Limb (tissue), 2 donors: ENCODE data around the gene IL17RA.
"Not testable (repeated sequence)": the region's sequence is repeated elsewhere in the genome, so short reads cannot be mapped to it uniquely, and the experiment has no call there.

Experiments
- DNase-seq, 2 donors: peaks; one replicate each; pipeline ENCODE4 v3.0.0-alpha.2; 2016; ENCODE audit errors: extremely low spot score in 2 of 2

Gene IL17RA

DNA sequence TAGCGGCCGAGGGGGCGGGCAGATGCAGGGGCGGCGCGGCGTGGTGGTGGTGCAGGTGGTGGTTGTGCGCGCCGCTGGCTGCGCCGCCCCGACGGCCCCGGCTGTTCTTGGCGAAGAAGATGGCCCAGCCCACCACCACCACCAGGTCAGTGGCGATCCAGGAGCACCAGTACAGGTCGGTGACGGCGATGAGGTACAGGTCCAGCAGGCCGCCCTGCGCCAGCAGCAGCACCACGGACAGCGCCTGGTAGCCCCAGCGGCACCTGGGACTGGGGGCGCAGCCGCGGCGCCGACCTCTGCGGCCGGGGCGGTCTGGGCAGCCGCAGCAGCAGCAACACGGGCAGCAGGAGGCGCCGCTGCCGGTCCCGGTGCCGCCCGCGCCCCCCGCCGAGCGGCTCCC is 35.5 kb downstream of the IL17RA start:
- DNase-seq, result peak in 1 of 2 donors; percentile 77

DNA sequence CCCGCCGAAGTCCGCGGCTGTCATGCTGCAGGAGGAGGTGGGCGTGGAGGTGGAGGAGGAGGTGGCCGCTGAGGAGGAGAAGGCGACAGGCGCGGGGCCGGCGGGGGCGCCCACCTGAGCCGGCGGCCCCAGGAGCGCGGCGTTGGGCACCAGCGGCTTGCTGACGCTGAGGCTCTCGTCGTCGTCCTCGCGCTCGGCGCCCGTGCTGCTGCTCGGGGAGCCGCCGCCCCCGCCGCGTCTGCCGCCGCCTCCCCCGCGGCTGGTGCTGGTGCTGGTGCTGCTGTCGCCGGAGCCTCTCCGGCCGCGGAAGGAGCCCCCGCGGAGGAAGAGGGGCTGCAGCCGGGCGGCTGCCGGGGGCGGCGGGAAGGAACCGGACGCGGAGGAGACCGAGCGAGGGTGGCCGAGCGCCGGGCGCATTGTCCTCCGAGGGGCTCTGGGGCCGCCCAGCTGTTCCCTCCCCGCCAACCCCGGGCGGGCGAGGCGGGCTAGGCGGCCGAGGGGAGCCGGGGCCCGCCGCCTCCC is 36.0 kb downstream of the IL17RA start:
- DNase-seq, result peak in 1 of 2 donors; percentile 54

DNA sequence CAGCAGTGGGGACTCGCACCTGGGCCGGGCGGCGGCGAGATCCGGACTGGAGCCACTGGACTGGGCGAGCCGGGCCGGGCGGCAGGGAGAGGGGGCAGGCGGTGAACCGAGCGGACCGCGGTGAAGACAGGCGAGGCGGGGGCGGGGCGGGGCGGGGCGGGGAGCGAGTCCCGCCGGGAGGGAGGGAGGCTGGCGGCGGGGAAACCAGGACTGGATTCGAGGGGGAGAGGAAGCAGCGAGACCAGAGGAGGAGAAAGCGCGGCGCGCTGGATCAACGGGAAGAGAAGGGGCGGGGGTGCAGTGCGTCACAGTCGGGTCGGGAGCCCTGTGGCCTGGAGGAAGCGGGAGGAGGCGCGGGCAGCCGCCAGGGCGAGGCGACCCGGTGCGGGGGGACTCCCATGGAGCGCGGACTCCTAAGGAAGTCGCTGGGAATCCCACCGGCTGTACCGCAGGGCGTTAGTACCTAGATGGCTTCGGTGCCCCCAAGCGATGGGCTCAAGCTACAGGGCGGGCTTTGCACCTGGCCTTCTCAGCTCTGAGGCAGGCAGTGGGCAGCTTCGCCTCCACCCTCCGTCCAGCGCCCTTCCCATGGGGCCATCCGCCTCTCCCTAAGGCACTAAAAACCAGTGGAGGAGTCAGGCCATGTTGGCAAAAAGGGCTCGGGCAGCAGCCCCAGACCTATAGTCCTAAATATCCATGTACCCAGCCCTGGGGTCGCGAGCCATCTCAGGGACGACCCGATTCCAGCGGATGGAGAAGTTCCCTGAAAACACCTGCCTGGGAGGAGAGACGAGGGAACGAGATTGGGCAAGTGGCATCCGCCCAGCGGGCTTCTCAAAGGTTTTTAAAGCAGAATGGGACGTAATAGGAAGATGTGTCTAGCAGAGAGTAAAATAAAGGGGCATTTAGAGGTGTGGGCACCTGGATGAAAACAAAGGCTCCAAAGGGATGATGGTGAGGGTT is 36.7 kb downstream of the IL17RA start, which contains the start of gene TMEM121B:
Gene TMEM121B, minus strand, starts transcription at position 128 of the 963 bp plus-strand sequence. CDS start 233 bp downstream, outside the sequence.
- peak; percentile 51 to 86 for DNase-seq

DNA sequence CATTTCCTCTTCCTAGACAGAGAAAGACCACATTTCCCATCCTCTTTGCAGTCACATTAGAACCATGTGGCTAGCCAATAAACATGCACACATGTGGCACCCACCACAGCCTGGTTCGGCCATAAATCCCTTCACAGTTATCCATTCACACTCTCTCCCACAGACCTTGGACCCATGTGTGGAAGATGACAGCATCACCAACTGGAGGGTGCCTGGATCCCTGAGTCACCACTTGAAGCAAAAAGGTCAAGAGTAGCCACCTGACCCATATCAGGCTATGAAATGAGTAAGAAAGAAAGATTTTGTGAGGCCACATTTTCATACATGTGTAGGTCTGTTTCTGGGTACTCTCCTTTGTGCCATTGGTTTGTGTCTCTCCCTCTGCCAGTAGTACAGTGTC is 45.4 kb downstream of the IL17RA start:
- DNase-seq, result no peak

DNA sequence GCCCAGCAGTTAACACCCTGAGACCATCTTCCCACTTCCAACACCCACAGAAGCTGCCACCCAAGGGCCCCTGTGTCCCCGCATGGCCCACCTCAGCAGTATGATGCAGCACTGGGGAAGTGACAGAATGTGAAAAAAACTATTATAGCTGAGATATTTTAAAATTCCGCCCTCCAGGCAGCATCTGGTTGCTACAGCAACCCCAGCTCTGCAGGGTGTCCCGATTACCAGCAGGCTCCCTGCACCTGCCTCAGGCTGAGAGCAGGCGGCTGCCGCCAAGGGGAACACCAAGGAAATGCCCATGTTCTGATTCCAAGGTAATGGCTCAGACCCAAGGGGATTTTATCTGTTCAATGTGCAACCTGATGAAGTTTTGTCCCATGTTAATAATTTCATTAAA is 46.9 kb downstream of the IL17RA start:
- no peak for DNase-seq

DNA sequence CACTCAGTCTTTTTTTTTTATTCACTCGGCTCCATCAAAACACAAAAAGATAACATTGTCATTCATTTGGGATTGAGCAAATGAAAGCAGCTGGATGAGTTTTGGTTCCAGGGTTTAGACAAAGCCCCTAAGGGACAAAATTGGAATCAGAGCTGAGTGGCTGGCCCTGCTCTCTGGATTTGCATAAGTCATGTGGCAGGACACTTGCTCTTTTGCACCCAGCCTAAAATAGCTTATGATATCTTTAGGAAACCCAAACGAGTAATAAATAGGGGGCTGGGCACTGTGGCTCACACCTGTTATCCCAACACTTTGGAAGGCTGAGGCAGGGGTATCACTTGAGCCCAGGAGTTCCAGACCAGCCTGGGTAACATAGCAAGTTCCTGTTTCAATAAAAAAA is 47.3 kb downstream of the IL17RA start:
- DNase-seq, result no peak

DNA sequence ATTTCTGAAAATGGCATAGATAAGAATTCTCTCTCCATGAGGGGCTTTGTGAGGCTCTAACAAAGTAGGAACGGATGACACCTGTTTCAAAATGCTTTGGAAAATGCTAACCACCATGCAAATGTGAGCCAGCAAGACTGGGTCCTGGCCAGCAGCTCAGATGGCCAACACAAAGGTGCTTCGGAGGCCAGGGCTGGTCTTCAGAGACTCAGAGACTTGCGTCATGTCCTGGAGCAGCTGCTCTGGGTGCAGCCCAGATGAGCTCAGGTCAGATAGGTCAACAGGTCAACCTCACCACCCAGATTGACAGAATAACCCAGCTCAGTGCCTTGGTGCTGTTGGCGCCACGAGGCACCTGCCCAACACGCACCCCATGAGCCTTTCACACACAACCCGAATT is 48.3 kb downstream of the IL17RA start:
- DNase-seq, result no peak

DNA sequence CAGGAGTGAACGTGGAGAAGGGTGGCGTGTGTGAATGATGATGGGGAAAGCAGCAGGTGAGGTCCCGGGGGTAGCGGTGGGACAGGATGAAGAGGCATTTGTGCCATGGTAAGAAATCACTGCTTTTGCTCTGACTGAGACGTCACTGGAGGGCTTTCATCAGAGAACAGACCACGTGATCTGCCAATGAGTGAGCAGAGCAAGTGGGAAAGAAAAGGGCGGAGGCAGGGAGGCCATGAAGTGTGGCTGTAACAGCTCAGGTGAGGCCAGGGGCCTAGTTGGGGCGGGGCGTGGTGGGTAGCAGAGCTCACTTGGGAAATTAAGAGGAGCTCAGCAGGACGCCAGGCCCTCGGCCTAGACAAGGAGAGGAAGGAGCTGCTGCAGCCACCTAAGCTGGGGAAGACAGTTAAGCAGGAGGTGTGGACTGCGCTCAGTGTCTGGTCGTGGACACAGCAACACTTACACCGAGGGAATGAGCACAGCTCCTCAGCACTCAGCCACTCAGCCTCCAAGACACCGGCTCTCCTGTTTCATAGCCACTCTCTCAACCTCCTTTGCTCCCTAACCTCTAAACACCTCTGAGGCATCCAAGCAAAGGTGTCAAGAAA is 50.5 kb downstream of the IL17RA start:
- DNase-seq, result no peak

DNA sequence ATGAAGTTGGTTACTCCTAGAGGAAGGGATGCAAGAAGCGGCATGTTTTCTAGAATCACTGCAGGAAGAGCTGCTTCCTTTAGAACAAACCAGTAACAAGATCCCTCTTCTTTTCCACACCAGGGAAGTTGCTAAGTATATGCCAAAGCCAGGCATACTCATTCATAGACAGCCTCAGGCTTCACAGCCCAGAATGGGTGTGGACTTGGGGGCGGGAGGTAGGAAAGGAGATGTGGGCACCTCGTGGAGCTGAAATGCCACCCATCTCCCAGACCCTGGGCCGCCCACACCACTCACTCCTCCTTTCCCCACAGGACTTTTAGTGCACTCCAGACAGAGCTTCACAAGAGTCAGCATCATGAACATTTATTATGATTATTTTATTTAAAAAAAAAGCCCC is 52.4 kb downstream of the IL17RA start:
- DNase-seq, result no peak

DNA sequence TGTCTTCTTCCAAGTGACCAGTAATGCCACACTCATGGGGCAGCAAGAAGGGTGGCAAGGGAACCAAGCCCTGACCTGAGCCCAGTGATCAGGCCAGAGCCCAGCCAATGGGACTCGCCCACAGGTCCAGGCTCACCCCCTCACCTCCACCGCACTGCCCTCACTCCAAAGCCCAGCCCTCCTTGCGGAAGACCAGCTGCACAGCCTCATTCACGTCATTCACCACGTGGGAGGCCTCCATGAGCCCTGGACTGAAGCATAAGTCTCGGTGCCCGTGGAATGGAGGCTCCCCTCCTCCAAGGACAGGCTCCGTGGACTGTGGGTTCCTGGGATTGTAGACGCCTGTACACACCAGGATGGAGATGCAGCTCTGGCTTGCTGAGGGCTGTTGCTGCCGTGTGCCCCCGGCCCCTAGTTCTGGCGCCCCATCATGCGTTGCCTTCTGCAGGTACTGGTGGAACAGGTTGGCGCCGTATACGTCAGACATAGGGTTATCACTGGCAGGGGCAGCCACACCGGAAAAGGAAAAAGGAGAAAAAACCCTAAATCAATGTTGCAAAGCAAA is 53.1 kb downstream of the IL17RA start:
- no peak for DNase-seq

DNA sequence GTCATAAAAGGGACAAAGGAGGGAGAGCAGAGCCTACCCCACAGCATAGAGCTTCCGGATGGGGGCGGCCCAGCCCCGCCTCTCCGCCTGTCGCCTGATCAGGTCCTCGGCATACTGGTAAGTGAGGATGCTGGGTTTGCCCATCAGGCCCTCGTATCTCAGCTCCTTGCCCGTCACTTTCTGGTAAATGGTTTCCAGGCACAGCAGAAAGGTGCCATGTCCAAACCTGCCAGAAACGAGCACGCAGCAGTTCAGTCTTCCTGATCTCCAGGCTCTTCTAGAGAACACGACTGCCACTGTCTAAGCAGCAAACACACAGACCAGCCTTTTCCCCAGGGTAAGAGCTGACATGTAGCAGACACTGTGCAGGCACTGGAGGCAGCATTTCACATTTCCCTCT is 53.7 kb downstream of the IL17RA start:
- no peak for DNase-seq

DNA sequence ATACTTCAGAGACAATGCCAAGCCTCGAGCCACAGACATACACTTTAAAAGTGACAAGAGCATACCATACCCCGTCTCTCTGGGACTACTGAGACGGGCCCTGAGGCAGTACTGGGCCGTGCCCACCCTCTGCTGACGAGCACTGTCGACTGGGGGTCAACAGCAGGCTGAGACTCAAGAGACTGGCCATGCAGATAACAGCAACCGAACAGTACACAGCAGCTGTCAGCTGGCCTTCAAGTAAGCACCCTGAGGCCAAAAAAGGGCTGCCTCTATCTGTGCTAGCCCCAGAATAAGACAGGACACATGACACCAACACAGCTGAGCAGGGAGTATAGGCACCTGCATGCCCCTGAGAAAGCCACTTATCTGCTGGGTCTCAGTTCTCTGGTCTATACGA is 55.2 kb downstream of the IL17RA start:
- no peak for DNase-seq

DNA sequence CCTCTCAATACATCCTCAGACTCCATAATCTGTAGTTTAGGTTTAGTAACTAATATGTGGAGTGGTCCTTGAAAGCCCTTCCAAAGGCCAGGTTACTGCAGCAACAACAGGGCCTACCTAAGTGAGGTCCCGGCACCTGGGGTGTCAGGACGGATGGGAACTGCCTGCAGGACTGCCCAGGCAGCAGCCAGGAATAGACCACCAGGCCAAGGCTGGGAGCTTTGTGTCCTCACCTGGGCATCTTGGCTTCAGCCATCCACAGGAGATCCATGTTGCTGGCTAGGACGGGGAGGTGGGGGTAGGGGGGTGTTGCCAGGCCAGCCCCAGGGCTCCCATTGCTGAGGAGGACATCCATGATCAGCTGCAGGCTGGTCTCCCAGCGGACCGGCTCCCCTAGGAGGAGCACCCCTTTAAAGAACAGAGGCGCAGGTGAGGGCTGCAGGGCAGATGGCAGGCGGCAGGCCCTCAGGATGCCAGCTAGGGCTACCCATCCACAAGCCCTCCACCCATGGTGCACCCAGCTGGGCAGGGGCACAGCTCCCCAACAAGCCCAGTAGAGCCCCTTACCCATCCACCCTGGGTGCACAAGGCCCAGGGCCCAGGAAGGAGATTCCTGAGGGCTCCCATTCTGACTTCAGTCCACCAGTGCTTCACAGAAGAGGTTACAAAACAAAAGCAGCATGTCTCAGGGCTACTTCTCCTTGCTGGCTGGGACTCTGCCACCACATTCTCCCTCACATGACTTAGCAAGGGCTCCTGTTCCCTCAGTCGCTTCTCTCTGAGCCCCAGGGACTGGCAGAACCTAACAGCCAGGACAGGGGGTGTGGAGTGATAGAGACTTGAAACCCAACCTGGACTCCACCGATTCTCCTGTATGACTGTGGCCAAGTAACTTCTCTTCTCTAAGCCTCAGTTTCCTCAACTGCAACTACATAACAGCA is 56.3 kb downstream of the IL17RA start:
- DNase-seq, result no peak

DNA sequence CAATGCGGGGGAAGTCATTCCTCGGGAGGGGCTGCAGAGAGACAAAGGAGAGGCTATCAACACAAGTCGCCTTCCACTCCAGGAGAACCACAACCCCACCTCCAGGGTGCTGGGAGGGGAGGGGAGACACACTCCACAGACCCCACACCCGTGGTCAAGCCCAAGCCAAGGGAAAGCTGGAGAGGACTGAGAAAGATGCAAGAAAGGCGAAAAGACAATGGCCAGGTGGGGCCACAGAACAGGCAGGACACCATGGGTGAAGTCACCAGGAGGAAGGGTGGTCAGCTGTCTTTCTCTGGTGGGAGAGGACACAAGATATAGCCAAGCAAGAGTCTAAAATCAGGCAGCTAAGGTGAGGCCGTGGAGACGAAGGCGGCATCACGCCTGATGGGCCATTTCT is 58.3 kb downstream of the IL17RA start:
- DNase-seq, result no peak

DNA sequence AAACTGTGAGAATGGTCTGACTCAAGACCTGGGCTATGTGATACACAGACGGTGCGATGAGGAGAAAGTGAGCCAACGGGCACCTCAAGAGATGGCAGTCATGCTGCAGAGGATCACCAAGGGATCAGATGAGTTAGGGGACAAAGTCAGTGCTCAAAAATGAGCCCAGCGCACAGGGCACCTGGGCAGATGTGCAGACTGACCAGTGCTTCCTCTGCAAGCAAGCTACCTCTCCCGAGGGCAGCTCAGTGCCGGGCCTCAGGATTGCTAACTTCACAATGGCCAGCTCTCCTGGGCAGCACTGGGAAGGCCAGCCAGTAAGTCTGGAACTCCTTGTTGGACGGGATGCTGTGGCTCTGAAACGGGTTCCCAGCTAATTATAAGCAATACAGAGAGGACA is 59.0 kb downstream of the IL17RA start:
- DNase-seq, result no peak

DNA sequence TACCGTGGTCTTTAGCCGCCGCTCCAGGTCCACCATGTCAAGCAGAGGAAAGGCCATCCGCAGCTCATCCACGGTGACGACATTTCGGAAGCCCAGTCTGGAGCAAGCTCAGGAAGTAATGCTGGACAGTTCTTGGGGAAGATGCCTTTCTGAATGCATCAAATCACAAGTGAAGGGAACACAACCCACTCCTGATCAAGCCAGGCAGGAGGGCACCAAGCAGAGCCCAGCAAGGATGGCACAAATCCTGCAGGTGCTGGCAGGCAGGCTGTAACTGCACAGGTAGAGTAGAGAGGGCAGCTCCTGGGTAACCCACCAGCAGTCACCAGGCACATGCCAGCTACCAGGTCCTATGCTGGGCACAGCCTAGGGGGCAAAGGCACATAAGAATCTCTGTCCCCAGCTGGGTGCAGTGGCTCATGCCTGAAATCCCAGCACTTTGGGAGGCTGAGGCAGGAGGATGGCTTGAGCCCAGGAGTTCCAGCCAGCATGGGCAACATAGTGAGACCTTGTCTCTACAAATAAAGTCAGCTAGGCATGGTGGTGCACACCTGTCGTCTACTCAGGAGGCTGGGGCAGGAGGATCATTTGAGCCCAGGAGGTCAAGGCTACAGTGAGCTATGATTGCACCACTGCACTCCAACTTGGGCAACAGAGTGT is 60.4 kb downstream of the IL17RA start:
- DNase-seq, result no peak

DNA sequence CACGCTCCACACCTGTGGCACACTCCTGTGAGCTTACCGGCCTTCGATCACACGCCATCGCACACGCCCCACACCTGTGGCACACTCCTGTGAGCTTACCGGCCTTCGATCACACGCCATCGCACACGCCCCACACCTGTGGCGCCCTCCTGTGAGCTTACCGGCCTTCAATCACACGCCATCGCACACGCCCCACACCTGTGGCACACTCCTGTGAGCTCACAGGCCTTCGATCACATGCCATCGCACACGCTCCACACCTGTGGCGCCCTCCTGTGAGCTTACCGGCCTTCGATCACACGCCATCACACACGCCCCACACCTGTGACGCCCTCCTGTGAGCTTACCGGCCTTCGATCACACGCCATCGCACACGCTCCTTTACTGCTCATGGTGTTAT is 62.7 kb downstream of the IL17RA start:
- not testable (repeated sequence) for DNase-seq

DNA sequence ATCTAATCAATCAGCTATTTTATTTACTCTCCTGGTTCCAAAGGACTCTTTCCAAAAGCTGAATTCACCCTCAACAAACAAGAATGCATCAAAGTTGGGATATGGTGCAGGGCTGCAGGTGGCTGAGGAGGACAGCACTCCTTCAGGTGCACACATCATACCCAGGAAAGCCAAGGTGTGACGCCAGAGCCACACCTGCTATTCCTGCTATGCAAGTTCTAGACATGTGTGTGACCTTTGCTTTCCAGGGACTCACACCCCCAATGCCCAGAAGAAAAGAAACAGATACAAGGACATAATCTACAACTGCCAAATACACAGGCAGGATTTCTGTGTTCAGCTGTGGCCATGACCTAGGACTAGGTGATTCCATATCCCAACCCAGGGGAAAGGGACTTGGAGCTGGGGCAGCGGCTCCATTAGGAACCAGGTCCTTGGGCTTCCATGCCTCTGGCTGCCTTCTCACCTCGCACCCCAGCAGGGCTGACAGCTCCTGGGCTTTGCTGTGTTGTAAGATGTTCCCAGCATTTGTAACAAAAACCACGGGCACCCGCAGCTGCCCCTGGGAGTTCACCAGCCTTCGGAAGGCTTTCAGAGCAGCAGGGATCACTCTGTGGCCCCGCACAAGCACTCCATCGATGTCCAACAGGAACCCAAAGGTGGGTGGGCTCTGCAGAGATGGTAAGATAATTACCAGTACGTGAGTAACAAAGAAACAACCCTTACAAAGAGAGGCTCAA is 64.4 kb downstream of the IL17RA start:
- DNase-seq, result no peak

DNA sequence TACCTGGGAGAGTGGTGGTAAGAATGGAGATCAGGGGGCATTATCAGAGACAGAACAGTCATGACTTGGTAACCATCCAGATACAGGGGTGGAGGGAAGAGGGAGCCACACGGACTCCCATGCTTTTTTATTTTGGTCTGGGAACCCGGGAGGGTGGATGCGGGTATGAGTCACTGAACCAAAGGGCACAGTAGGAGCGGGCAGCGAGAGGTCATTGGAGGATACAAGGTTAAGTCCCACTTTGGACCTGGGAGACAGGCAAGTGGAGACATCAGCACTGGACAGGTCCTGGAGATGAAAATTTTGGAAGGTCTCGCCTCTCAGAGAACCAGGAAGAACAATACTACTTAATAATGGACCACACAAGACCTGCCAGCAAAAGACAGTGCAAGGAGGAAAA is 67.5 kb downstream of the IL17RA start:
- no peak for DNase-seq

DNA sequence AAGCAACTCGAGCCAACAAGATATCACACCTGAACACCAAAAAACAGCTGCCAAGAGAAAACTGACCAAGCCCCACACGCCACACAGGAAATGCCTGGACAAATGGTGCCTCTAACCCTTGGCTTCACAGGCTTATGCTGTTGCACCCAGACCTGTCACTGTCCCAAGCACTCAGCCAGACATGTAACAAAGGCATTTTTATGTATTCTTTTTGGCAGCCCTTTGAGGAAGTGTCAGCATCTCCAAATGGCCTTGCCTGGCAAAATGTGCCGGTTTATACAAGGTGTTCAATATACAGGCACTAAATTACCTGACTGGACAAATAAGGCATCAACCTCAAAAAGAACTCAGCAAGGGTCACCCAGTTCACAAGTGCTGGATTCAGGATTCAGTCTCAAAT is 68.2 kb downstream of the IL17RA start:
- no peak for DNase-seq
